ENCODE results near the gene OTUD4.
A peak's percentile ranks its signal among the peaks of the same experiment; 100 is the strongest.

OTUD4 gene

GRCh38 chr4:145125396-145125795 is 55.0 kb downstream of the OTUD4 start:
- DNase-seq (ENCODE audit: low read depth) = no peak

- no peak for DNase-seq (ENCODE audit: low read depth)
Observed at GRCh38 chr4:145108128-145108527, 72.3 kb downstream of the OTUD4 start.

GRCh38 chr4:145107126-145107525 is 73.3 kb downstream of the OTUD4 start:
- DNase-seq (ENCODE audit: low read depth) = no peak

- DNase-seq (ENCODE audit: low read depth) = no peak
Observed at GRCh38 chr4:145103496-145103895, 76.9 kb downstream of the OTUD4 start.

- DNase-seq (ENCODE audit: low read depth) = no peak
Observed at GRCh38 chr4:145102619-145103018, 77.8 kb downstream of the OTUD4 start.

GRCh38 chr4:145101091-145101490 is 79.3 kb downstream of the OTUD4 start:
- no peak for DNase-seq (ENCODE audit: low read depth)

- no peak for DNase-seq (ENCODE audit: low read depth)
Observed at GRCh38 chr4:145099653-145100052, 80.7 kb downstream of the OTUD4 start.

GRCh38 chr4:145098675-145099037 is 81.7 kb downstream of the OTUD4 start:
- peak; percentile 12 for DNase-seq (ENCODE audit: low read depth)

GRCh38 chr4:145097821-145098674 is 82.3 kb downstream of the OTUD4 start, which contains the start of the genes ABCE1 and ANAPC10:
Gene ABCE1 (plus strand): TSS chr4:145098311. CDS start chr4:145104413, 6,102 bp downstream.
Gene ANAPC10 (minus strand): TSS chr4:145098196. CDS start chr4:145096099, 2,097 bp downstream.
- DNase-seq (ENCODE audit: low read depth) = peak; percentile 94

GRCh38 chr4:145097331-145097820 is 83.0 kb downstream of the OTUD4 start:
- no peak for DNase-seq (ENCODE audit: low read depth)

GRCh38 chr4:145093638-145094037 is 86.8 kb downstream of the OTUD4 start:
- DNase-seq (ENCODE audit: low read depth) = no peak

GRCh38 chr4:145090380-145090779 is 90.0 kb downstream of the OTUD4 start:
- no peak for DNase-seq (ENCODE audit: low read depth)

- DNase-seq (ENCODE audit: low read depth) = no peak
Observed at GRCh38 chr4:145083891-145084605, 96.3 kb downstream of the OTUD4 start.
